A673 (cell line): ENCODE measurements around the gene RIT2. TPM values are rescaled to one million over a fixed set of nuclear protein-coding genes. Genes with fewer than 3 reads are reported as not detected.

Experiments used
- BruUV-seq: library from RNA; stranded (reverse); fragments of 400-500 nt; replicated peaks from 2 replicates; lab custom pipeline; 2021; lab: Mats Ljungman, UMichigan
- CTCF ChIA-PET: fragments of 300-600 bp; sonication (Branson Sonifier 250); formaldehyde crosslinking; loops from one replicate; lab custom pipeline; 2022; ENCODE audit warnings: antibody characterized with exemption; lab: Charles Lee
- POLR2A ChIA-PET: fragments of 300-600 bp; sonication (Branson Sonifier 250); formaldehyde crosslinking; loops from one replicate; lab custom pipeline; 2022; ENCODE audit warnings: antibody characterized with exemption; ENCODE audit not compliant: low non-redundant PET; lab: Charles Lee
- DNase-seq: peaks from one replicate; pipeline ENCODE4 v3.0.0-alpha.2; 2015; ENCODE audit warnings: low spot score
- H3K27ac ChIP-seq: fragments of 200-600 bp; sonication (generic); 2 replicates; pipeline ENCODE4 v1.5.1; 2016; ENCODE audit warnings: mixed run types, low read depth, mild to moderate bottlenecking, mixed read lengths, antibody characterized with exemption, low read length; ENCODE audit not compliant: poor library complexity, severe bottlenecking
- H3K27me3 ChIP-seq: fragments of 200-600 bp; sonication (generic); replicated peaks from 2 replicates; pipeline ENCODE4 v1.6.1; 2017; ENCODE audit warnings: mixed run types, low read depth, mild to moderate bottlenecking, mixed read lengths, antibody characterized with exemption, low read length; ENCODE audit not compliant: insufficient read depth, poor library complexity
- H3K36me3 ChIP-seq: fragments of 200-600 bp; sonication (generic); 2 replicates; pipeline ENCODE4 v1.6.1; 2016; ENCODE audit warnings: mixed run types, mild to moderate bottlenecking, mixed read lengths, antibody characterized with exemption, low read length; ENCODE audit not compliant: insufficient read depth, poor library complexity, severe bottlenecking
- H3K4me1 ChIP-seq: fragments of 200-600 bp; sonication (generic); 2 replicates; pipeline ENCODE4 v1.6.1; 2017; ENCODE audit warnings: mixed run types, mild to moderate bottlenecking, mixed read lengths, antibody characterized with exemption, low read length; ENCODE audit not compliant: insufficient read depth, poor library complexity, severe bottlenecking
- H3K4me3 ChIP-seq: fragments of 200-600 bp; sonication (generic); 2 replicates; pipeline ENCODE4 v1.5.1; 2016; ENCODE audit warnings: low read depth, mixed run types, mild to moderate bottlenecking, mixed read lengths, low read length; ENCODE audit not compliant: poor library complexity, severe bottlenecking
- H3K9me3 ChIP-seq: fragments of 200-600 bp; sonication (generic); 2 replicates; pipeline ENCODE4 v1.6.1; 2016; ENCODE audit warnings: mixed run types, low read depth, mild to moderate bottlenecking, mixed read lengths, antibody characterized with exemption, low read length; ENCODE audit not compliant: poor library complexity, severe bottlenecking
- CTCF ChIP-seq: fragments of 300-800, 200-600 bp; sonication (generic); conservative IDR thresholded peaks from 2 replicates; pipeline ENCODE4 v1.5.1; 2017; ENCODE audit warnings: low read depth, mild to moderate bottlenecking, antibody characterized with exemption, low read length, moderate library complexity, mixed read lengths
- EZH2 ChIP-seq: fragments of 200-600 bp; sonication (generic); IDR thresholded peaks from 2 replicates; pipeline ENCODE4 v1.6.1; 2017; ENCODE audit warnings: borderline replicate concordance, low read depth, mild to moderate bottlenecking, mixed read lengths, antibody characterized with exemption, low read length; ENCODE audit not compliant: poor library complexity, severe bottlenecking
- intact Hi-C: fragments of 100-400 bp; cut with micrococcal nuclease; formaldehyde crosslinking; loops from one replicate; pipeline ENCODE4 v1.10.0; 2022; ENCODE audit not compliant: unreplicated experiment
- total RNA-seq: library from RNA; stranded (reverse); gene quantifications from 2 replicates; pipeline ENCODE4 v1.2.3, GENCODE V29; 2021

Gene RIT2
- total RNA-seq, 1 experiment from 2014 or later, result not detected

GRCh38 chr18:43060020-43060419, 55.5 kb downstream of the RIT2 start:
- ChIA-PET POLR2A (no interaction called here), CTCF (no interaction called here)
- no peak overlapping the region for H3K27ac ChIP-seq
- no peak overlapping the region for H3K4me3 ChIP-seq
- BruUV-seq, result no TSS peak
- H3K36me3 ChIP-seq, result no peaks in the 10 kb centered on the region
- H3K4me1 ChIP-seq, result no peaks in the 10 kb centered on the region
- H3K27me3 ChIP-seq, result peaks cover 4% of the 10 kb centered on the region
- intact Hi-C loops, result no loop called here
- DNase-seq, result no peak
- TF ChIP-seq EZH2 (no peak), CTCF (no peak)
- no peaks in the 10 kb centered on the region for H3K9me3 ChIP-seq

- intact Hi-C loops, result no loop called here
Observed at GRCh38 chr18:43054815-43055519, 60.5 kb downstream of the RIT2 start.

GRCh38 chr18:43049021-43049420, 66.5 kb downstream of the RIT2 start:
- BruUV-seq, result no TSS peak
- CTCF ChIA-PET, result no interaction called here

More at GRCh38 chr18:43054815-43055519, 60.5 kb downstream of the RIT2 start:
- H3K36me3 ChIP-seq, result no peaks in the 10 kb centered on the region
- TF ChIP-seq CTCF (no peak), EZH2 (no peak)
- no peaks in the 10 kb centered on the region for H3K27me3 ChIP-seq
- CTCF ChIA-PET, result no interaction called here
- no peaks in the 10 kb centered on the region for H3K4me1 ChIP-seq
- POLR2A ChIA-PET, result no interaction called here
- DNase-seq, result no peak
- H3K27ac ChIP-seq, result no peak overlapping the region
- no peak overlapping the region for H3K4me3 ChIP-seq
- BruUV-seq, result no TSS peak
- H3K9me3 ChIP-seq, result no peaks in the 10 kb centered on the region

More at GRCh38 chr18:43049021-43049420, 66.5 kb downstream of the RIT2 start:
- intact Hi-C loops, result no loop called here
- no peak for DNase-seq
- no peaks in the 10 kb centered on the region for H3K9me3 ChIP-seq
- no peaks in the 10 kb centered on the region for H3K36me3 ChIP-seq
- H3K27ac ChIP-seq, result no peak overlapping the region
- no peaks in the 10 kb centered on the region for H3K27me3 ChIP-seq
- POLR2A ChIA-PET, result no interaction called here
- no peaks in the 10 kb centered on the region for H3K4me1 ChIP-seq
- H3K4me3 ChIP-seq, result no peak overlapping the region
- TF ChIP-seq CTCF (no peak), EZH2 (no peak)
